ENCODE measurements around the gene CAPN13. TPM values are rescaled to one million over a fixed set of nuclear protein-coding genes. Genes with fewer than 3 reads are reported as not detected.

Gene CAPN13
- total and polyA plus RNA-seq, 2 of the 4 experiments (the other 2 are of a cell fraction): not detected

DNA sequence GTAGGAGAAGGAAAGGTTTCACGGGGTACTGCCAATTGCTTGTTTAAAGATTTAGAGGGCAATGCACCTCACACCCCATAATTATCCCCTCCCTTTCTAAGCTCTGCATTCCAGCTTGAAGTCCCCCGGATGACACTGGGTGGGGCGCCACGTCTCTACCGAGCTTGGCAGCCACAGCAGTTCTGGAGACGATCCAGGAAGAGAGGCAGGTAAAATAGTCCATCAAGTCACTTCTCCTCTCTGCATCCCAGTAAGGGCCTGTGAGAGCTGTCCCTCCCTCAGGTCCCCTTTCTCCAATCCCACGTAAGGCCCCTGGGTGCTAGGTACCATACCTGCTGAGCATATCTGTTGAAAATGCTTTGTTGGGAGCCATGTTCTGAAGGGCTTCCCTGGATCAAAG lies 65.7 kb downstream of the CAPN13 start:
- H3K4ac ChIP-seq (ENCODE audit: low read depth, low read length): no peak overlapping the region
- TF ChIP-seq RFX5 (IDR thresholded peaks at IDR 0.05; ENCODE audit: low read depth, low read length): no peak
- TF ChIP-seq FOS (IDR thresholded peaks at IDR 0.05; ENCODE audit: low read depth, low read length): no peak
- TF ChIP-seq NFE2L2 (IDR thresholded peaks at IDR 0.05; ENCODE audit: low read depth, low read length): no peak
- TF ChIP-seq RAD21 (IDR thresholded peaks at IDR 0.05; ENCODE audit: low read length): no peak
- TF ChIP-seq, protein P1, sequence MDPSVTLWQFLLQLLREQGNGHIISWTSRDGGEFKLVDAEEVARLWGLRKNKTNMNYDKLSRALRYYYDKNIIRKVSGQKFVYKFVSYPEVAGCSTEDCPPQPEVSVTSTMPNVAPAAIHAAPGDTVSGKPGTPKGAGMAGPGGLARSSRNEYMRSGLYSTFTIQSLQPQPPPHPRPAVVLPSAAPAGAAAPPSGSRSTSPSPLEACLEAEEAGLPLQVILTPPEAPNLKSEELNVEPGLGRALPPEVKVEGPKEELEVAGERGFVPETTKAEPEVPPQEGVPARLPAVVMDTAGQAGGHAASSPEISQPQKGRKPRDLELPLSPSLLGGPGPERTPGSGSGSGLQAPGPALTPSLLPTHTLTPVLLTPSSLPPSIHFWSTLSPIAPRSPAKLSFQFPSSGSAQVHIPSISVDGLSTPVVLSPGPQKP (IDR thresholded peaks at IDR 0.05; ENCODE audit: borderline replicate concordance, low read depth, low read length): no peak
- no peak for TF ChIP-seq POLR2A (IDR thresholded peaks at IDR 0.05; ENCODE audit: low read depth, low read length)
- TF ChIP-seq, protein P2, sequence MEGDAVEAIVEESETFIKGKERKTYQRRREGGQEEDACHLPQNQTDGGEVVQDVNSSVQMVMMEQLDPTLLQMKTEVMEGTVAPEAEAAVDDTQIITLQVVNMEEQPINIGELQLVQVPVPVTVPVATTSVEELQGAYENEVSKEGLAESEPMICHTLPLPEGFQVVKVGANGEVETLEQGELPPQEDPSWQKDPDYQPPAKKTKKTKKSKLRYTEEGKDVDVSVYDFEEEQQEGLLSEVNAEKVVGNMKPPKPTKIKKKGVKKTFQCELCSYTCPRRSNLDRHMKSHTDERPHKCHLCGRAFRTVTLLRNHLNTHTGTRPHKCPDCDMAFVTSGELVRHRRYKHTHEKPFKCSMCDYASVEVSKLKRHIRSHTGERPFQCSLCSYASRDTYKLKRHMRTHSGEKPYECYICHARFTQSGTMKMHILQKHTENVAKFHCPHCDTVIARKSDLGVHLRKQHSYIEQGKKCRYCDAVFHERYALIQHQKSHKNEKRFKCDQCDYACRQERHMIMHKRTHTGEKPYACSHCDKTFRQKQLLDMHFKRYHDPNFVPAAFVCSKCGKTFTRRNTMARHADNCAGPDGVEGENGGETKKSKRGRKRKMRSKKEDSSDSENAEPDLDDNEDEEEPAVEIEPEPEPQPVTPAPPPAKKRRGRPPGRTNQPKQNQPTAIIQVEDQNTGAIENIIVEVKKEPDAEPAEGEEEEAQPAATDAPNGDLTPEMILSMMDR (conservative IDR thresholded peaks at IDR 0.05; ENCODE audit: low read depth, low read length): no peak
- TF ChIP-seq MXI1 (IDR thresholded peaks at IDR 0.05; ENCODE audit: borderline replicate concordance, low read depth, low read length): no peak
- TF ChIP-seq, protein P3, sequence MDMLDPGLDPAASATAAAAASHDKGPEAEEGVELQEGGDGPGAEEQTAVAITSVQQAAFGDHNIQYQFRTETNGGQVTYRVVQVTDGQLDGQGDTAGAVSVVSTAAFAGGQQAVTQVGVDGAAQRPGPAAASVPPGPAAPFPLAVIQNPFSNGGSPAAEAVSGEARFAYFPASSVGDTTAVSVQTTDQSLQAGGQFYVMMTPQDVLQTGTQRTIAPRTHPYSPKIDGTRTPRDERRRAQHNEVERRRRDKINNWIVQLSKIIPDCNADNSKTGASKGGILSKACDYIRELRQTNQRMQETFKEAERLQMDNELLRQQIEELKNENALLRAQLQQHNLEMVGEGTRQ (IDR thresholded peaks at IDR 0.05; ENCODE audit: low read depth, low read length): no peak
- no peak for TF ChIP-seq CEBPB (IDR thresholded peaks at IDR 0.05; ENCODE audit: low read depth, low read length)
- no peak for TF ChIP-seq MAZ (IDR thresholded peaks at IDR 0.05; ENCODE audit: borderline replicate concordance, low read depth, low read length)
- no peak for TF ChIP-seq RCOR1 (IDR thresholded peaks at IDR 0.05; ENCODE audit: insufficient replicate concordance, low read length)
- TF ChIP-seq BHLHE40 (IDR thresholded peaks at IDR 0.05; ENCODE audit: low read depth, low read length): no peak
- TF ChIP-seq MAFK (IDR thresholded peaks at IDR 0.05; ENCODE audit: low read depth, low read length): no peak
- no peak for TF ChIP-seq SMC3 (IDR thresholded peaks at IDR 0.05; ENCODE audit: low read depth, low read length)
- no peak for TF ChIP-seq CHD1 (IDR thresholded peaks at IDR 0.05; ENCODE audit: low read depth, low read length)
- no peak overlapping the region for H2AK5ac ChIP-seq (ENCODE audit: low read depth, low read length)
- no peaks in the 10 kb centered on the region for H3K4me1 ChIP-seq (ENCODE audit: control insufficient read depth, insufficient read depth, low read length)
- H2BK120ac ChIP-seq (ENCODE audit: low read depth, low read length): no peak overlapping the region
- no peak overlapping the region for H3K18ac ChIP-seq (ENCODE audit: low read depth, low read length)
- no peak overlapping the region for H4K91ac ChIP-seq (ENCODE audit: insufficient read depth, low read depth, low read length)
- intact Hi-C loops (cut with micrococcal nuclease) (no loop called here), in situ Hi-C loops (cut with MboI; ENCODE audit: low sequenced_read_pairs) (no loop called here), dilution Hi-C loops (cut with HindIII; ENCODE audit: low sequenced_read_pairs, unreplicated experiment) (no loop called here)
- no peak overlapping the region for H3K9ac ChIP-seq (ENCODE audit: low read depth, low read length)
- H3K4me2 ChIP-seq (ENCODE audit: low read depth, low read length): no peak overlapping the region
- POLR2A ChIA-PET (ENCODE audit: unreplicated experiment): no interaction called here
- ATAC-seq (ENCODE audit: low read depth) (no peak), DNase-seq (no peak)
- CTCF ChIA-PET: interaction anchor here (0.5 kb wide), 1 partner anchor 27 kb away, joined by 6 read pairs; no protein-coding TSS in a partner anchor
- no peak overlapping the region for H2AK9ac ChIP-seq (replicated peaks; ENCODE audit: low read depth, low read length, poor library complexity)
- no peaks in the 10 kb centered on the region for H4K20me1 ChIP-seq (ENCODE audit: insufficient read depth, low read length)
- H3K14ac ChIP-seq (replicated peaks; ENCODE audit: low read depth, low read length): no peak overlapping the region
- no peak overlapping the region for H4K5ac ChIP-seq (ENCODE audit: low read depth, low read length)
- 64% methylated on average over 4 of the region's 7 CpGs; no CpG with 5 or more reads in 1 of the 2 experiments for WGBS, 2 experiments (ENCODE audit: extremely low coverage in 2 of 2, insufficient read length in 1 of 2)
- no peak overlapping the region for H2AFZ ChIP-seq (replicated peaks; ENCODE audit: low read length, poor library complexity)
- H3K27ac ChIP-seq (ENCODE audit: insufficient read depth, low read length): no peak overlapping the region
- no peak overlapping the region for H3K56ac ChIP-seq (ENCODE audit: extremely low read depth, insufficient read depth, low read length)
- H2BK5ac ChIP-seq (ENCODE audit: low read depth, low read length, poor library complexity, severe bottlenecking): no peak overlapping the region
- H3K4me3 ChIP-seq (ENCODE audit: insufficient read depth, low read depth, low read length): no peak overlapping the region
- no peaks in the 10 kb centered on the region for H3K9me3 ChIP-seq (ENCODE audit: control insufficient read depth, insufficient read depth, low read length)
- H2BK20ac ChIP-seq (ENCODE audit: low read depth, low read length): no peak overlapping the region
- H4K8ac ChIP-seq (ENCODE audit: low read depth in 2 of 2, low read length in 2 of 2): no peak overlapping the region
- H2BK15ac ChIP-seq (ENCODE audit: low read depth, low read length): no peak overlapping the region
- H3K23ac ChIP-seq (ENCODE audit: low read depth, low read length): no peak overlapping the region
- H3K36me3 ChIP-seq (ENCODE audit: control insufficient read depth, insufficient read depth, low read length): no peaks in the 10 kb centered on the region
- peaks cover 15% of the 10 kb centered on the region for H3K27me3 ChIP-seq (ENCODE audit: control insufficient read depth, insufficient read depth, low read length)
- no peaks in the 10 kb centered on the region for H3K9me1 ChIP-seq (ENCODE audit: insufficient read depth, low read length)
- no peaks in the 10 kb centered on the region for H3K79me1 ChIP-seq (ENCODE audit: low read depth in 1 of 2, low read length in 2 of 2)
- BruUV-seq (replicated peaks): no TSS peak
